Large intestine (tissue), 3 donors: ENCODE measurements around the gene SRGAP3. TPM values are rescaled to one million over a fixed set of nuclear protein-coding genes. Genes with fewer than 3 reads are reported as not detected.

Source experiments
- DNase-seq, 2 donors: peaks; one replicate each; pipeline versions ENCODE4 v3.0.0 to v3.0.0-alpha.2; 2013
- H3K27ac ChIP-seq: one replicate; pipeline ENCODE4 v1.5.1; 2013; ENCODE audit warnings: low read length
- H3K27me3 ChIP-seq: 2 replicates; pipeline ENCODE4 v1.6.1; 2013; ENCODE audit warnings: low read length; ENCODE audit not compliant: control insufficient read depth, insufficient read depth
- H3K36me3 ChIP-seq: 2 replicates; pipeline ENCODE4 v1.6.1; 2013; ENCODE audit warnings: low read length; ENCODE audit not compliant: control insufficient read depth, insufficient read depth
- H3K4me1 ChIP-seq: one replicate; pipeline ENCODE4 v1.6.1; 2013; ENCODE audit warnings: low read length; ENCODE audit not compliant: control insufficient read depth, insufficient read depth
- H3K4me3 ChIP-seq: one replicate; pipeline ENCODE4 v1.5.1; 2013; ENCODE audit warnings: low read length
- H3K9me3 ChIP-seq: one replicate; pipeline ENCODE4 v1.6.1; 2013; ENCODE audit warnings: mild to moderate bottlenecking, low read depth, low read length, moderate library complexity; ENCODE audit not compliant: control insufficient read depth
- WGBS: methylation state at CpG from one replicate; pipeline ENCODE4 v1.1.5; 2013; ENCODE audit warnings: low lambda C conversion rate; ENCODE audit not compliant: insufficient coverage; 5-methylcytosine and 5-hydroxymethylcytosine counted together
- polyA plus RNA-seq: library from polyadenylated mRNA; unstranded; fragments of 120-200 nt; gene quantifications from one replicate; pipeline ENCODE4 v1.2.1, GENCODE V29; 2013

SRGAP3 gene
- polyA plus RNA-seq, 1 donor: 6.5 TPM

- Histone ChIP-seq H3K27ac (no peak overlapping the region), H3K4me3 (no peak overlapping the region), H3K9me3 (no peaks in the 10 kb centered on the region), H3K4me1 (no peaks in the 10 kb centered on the region), H3K27me3 (no peaks in the 10 kb centered on the region), H3K36me3 (peaks cover 2% of the 10 kb centered on the region)
- no peak for DNase-seq
- no CpG with 5 or more reads among the region's 2 CpGs for WGBS
Observed at GRCh38 chr3:9061634-9062033, 187.8 kb downstream of the SRGAP3 start.

- Histone ChIP-seq H3K9me3 (no peaks in the 10 kb centered on the region), H3K27me3 (no peaks in the 10 kb centered on the region), H3K4me3 (no peak overlapping the region), H3K36me3 (peaks cover 4% of the 10 kb centered on the region), H3K4me1 (no peaks in the 10 kb centered on the region), H3K27ac (no peak overlapping the region)
- WGBS: no CpG with 5 or more reads among the region's 19 CpGs
- no peak for DNase-seq
Observed at GRCh38 chr3:9059489-9060400, 189.7 kb downstream of the SRGAP3 start.

GRCh38 chr3:9056581-9056980 is 192.9 kb downstream of the SRGAP3 start:
- no peak overlapping the region for H3K4me3 ChIP-seq

GRCh38 chr3:9047452-9048346 is 201.7 kb downstream of the SRGAP3 start:
- Histone ChIP-seq H3K9me3 (no peaks in the 10 kb centered on the region), H3K36me3 (peaks cover 4% of the 10 kb centered on the region), H3K27ac (no peak overlapping the region), H3K27me3 (no peaks in the 10 kb centered on the region), H3K4me3 (no peak overlapping the region), H3K4me1 (peaks cover 3% of the 10 kb centered on the region)
- peak in 1 of 2 donors; percentile 63 for DNase-seq
- no CpG with 5 or more reads among the region's 20 CpGs for WGBS

More at GRCh38 chr3:9056581-9056980, 192.9 kb downstream of the SRGAP3 start:
- Histone ChIP-seq H3K27me3 (no peaks in the 10 kb centered on the region), H3K4me1 (no peaks in the 10 kb centered on the region), H3K36me3 (peaks cover 7% of the 10 kb centered on the region), H3K27ac (no peak overlapping the region), H3K9me3 (no peaks in the 10 kb centered on the region)
- WGBS: no CpG with 5 or more reads among the region's 5 CpGs
- DNase-seq: no peak

- no peak for DNase-seq
- H3K4me3 ChIP-seq: no peak overlapping the region
- no peak overlapping the region for H3K27ac ChIP-seq
- peaks cover 3% of the 10 kb centered on the region for H3K4me1 ChIP-seq
- H3K36me3 ChIP-seq: peaks cover 2% of the 10 kb centered on the region
- no peaks in the 10 kb centered on the region for H3K27me3 ChIP-seq
- H3K9me3 ChIP-seq: no peaks in the 10 kb centered on the region
- WGBS: 86% methylated on average over 1 of the region's 7 CpGs
Observed at GRCh38 chr3:9045371-9045770, 204.1 kb downstream of the SRGAP3 start.

- no CpG with 5 or more reads among the region's 6 CpGs for WGBS
- Histone ChIP-seq H3K36me3 (no peaks in the 10 kb centered on the region), H3K4me3 (no peak overlapping the region), H3K9me3 (no peaks in the 10 kb centered on the region), H3K27ac (no peak overlapping the region), H3K4me1 (peaks cover 3% of the 10 kb centered on the region), H3K27me3 (no peaks in the 10 kb centered on the region)
- DNase-seq: no peak
Observed at GRCh38 chr3:9043063-9043462, 206.4 kb downstream of the SRGAP3 start.

- DNase-seq: no peak
- no peaks in the 10 kb centered on the region for H3K4me1 ChIP-seq
- no peak overlapping the region for H3K27ac ChIP-seq
- H3K27me3 ChIP-seq: no peaks in the 10 kb centered on the region
- WGBS: no CpG with 5 or more reads among the region's 12 CpGs
- no peak overlapping the region for H3K4me3 ChIP-seq
- no peaks in the 10 kb centered on the region for H3K9me3 ChIP-seq
- H3K36me3 ChIP-seq: no peaks in the 10 kb centered on the region
Observed at GRCh38 chr3:9041626-9042025, 207.8 kb downstream of the SRGAP3 start.

- no peak for DNase-seq
- Histone ChIP-seq H3K27ac (no peak overlapping the region), H3K36me3 (no peaks in the 10 kb centered on the region), H3K27me3 (no peaks in the 10 kb centered on the region), H3K4me1 (no peaks in the 10 kb centered on the region), H3K4me3 (no peak overlapping the region), H3K9me3 (no peaks in the 10 kb centered on the region)
- no CpG with 5 or more reads among the region's 2 CpGs for WGBS
Observed at GRCh38 chr3:9040996-9041395, 208.4 kb downstream of the SRGAP3 start.

- Histone ChIP-seq H3K36me3 (no peaks in the 10 kb centered on the region), H3K4me1 (no peaks in the 10 kb centered on the region), H3K9me3 (no peaks in the 10 kb centered on the region), H3K4me3 (no peak overlapping the region), H3K27me3 (no peaks in the 10 kb centered on the region), H3K27ac (no peak overlapping the region)
- no CpG with 5 or more reads among the region's 12 CpGs for WGBS
- DNase-seq: no peak
Observed at GRCh38 chr3:9037144-9037711, 212.2 kb downstream of the SRGAP3 start.
